ENCODE data around the gene CD300H.

GRCh38 chr17:74527756-74528155 is 39.6 kb downstream of the CD300H start:
- no peak for TF ChIP-seq POLR2A (IDR thresholded peaks at IDR 0.05; ENCODE audit: extremely low read depth, insufficient read length)
- TF ChIP-seq CTCF (IDR thresholded peaks at IDR 0.05; ENCODE audit: low read depth, low read length), result no peak
- TF ChIP-seq MYC (IDR thresholded peaks at IDR 0.05; ENCODE audit: low read depth, low read length), result no peak

Data from NB4 (cell line).